CD4-positive, alpha-beta T cell treated with Interleukin-21 for 1 hour (primary cell): ENCODE data around the gene RHO.

ENCODE experiments used
- DNase-seq: peaks from one replicate; pipeline ENCODE4 v3.0.0-alpha.2; 2020

The RHO gene

GRCh38 chr3:129548104-129548965 is 19.9 kb downstream of the RHO start:
- no peak for DNase-seq

DNA sequence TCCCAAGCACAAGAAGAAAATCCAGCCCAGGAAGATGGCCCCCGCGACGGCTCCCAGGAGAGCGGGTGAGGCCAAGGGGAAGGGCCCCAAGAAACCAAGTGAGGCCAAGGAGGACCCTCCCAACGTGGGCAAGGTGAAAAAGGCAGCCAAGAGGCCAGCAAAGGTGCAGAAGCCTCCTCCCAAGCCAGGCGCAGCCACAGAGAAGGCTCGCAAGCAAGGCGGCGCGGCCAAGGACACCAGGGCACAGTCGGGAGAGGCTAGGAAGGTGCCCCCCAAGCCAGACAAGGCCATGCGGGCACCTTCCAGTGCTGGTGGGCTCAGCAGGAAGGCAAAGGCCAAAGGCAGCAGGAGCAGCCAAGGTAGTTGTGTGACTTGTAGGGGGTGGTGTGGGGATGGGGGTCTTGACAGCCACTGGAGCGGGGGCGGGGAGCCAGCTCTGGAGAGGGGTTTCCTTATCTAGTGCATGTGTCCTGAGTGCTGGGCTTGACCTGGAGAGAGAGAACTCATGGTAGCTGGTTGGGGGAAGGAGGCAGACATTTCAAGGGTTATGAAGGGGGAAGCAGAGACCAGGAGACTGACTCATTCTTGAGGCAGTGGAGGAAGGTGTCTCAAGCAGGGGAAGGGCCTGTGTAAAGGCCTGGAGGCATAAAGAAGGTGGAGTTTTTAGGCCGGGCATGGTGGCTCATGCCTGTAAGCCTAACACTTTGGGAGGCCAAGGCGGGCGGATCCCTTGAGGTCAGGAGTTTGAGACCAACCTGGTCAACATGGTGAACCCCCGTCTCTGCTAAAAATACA is 20.8 kb downstream of the RHO start:
- DNase-seq: no peak

- DNase-seq: no peak
Measured at GRCh38 chr3:129549805-129550204, 21.4 kb downstream of the RHO start.

DNA sequence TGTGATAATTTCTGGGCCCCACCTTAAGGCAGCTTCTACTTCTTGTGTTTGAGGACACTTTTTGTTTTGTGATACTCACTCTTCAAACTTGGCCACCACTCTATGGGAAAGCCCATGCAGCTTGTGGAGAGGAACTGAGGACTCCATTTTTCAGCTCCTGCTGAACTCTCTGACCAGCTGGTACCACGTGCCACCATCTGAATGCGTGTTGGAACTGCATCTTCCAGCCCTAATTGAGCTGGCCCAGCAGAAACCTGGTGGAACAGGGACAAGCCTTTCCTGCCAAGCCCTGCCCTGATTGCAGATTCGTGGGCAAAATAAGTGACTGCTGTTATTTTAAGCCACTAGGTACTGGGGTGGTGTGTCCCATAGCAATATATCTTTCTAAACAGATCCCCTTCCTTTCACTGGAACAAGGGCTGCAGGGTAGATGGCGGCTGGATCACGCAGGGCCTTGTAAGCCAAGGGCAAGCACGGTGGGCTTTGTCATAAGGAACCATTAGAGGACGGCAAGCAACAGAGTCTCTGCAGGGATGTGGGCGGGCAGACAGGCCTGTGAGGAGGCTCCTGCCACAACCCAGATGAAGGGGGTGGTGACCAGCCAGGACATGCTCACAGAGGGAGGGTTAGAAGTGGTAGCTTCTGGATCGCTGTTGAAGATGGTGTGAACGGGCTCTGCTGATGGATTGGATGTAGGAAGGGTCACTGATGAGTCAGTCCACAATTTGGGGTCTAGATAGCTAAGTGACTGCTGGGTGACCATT is 24.0 kb downstream of the RHO start:
- DNase-seq: no peak

GRCh38 chr3:129553171-129553570 is 24.7 kb downstream of the RHO start:
- DNase-seq: no peak

DNA sequence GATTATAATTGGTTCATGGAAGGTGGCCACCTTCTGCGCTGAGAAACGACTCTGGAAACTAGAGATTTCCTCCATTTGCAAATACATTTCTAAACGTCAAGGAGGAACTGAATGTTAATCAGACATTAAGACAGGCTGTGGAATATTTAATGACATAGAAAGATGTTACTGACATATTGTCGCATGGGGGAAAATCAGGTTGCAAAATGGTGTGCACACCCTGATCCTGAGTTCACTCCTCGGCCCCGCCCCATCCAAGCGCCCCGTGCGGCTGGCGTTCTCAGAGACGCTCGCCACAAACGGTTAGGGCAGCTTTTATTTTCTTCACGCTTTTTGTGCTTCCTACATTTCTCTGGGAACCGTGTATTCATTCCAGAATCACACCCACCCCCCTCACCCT is 25.3 kb downstream of the RHO start:
- peak; percentile 7 for DNase-seq

- no peak for DNase-seq
Measured at GRCh38 chr3:129554356-129555152, 26.1 kb downstream of the RHO start.

DNA sequence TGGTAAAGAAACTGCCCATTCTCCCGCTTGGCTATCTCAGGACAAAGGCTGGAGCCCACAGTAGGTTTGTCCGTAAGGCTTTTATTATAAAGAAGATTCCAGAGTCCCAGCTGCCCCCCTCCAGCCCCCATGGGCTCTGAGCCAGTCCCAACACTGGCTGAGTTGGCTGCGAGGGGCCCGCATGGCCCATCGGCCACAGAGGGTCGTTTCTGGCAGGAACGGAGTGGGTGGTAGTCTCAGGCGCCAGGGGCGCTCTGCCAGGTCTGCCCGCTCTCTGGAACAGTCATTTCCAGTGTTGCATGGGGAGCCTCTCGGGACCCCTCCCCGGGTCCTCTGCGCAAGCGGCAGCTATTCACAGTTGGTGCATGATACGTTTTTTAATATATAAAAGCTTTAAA is 26.7 kb downstream of the RHO start:
- no peak for DNase-seq

GRCh38 chr3:129555616-129556357 is 27.3 kb downstream of the RHO start:
- DNase-seq: no peak

DNA sequence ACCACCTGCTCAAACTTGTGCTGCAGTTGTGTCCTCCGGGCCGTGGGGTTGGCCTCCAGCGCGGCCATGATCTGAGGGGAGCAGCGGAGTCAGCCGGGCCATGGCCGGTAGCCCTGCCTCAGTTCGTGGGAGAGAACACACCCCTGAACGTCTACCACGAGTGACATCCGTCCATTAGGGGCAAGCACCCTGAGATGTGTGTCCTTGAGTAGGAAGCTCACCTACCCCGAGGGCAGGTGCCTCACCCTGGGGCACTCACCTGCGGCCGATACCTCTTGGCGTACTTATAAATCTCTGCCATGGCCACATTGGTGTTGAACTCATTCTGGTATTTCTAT is 27.9 kb downstream of the RHO start:
- DNase-seq: no peak

- no peak for DNase-seq
Measured at GRCh38 chr3:129556890-129557547, 28.6 kb downstream of the RHO start.

GRCh38 chr3:129557548-129557894 is 29.1 kb downstream of the RHO start:
- no peak for DNase-seq

GRCh38 chr3:129558081-129558771 is 29.8 kb downstream of the RHO start:
- DNase-seq: peak; percentile 6

DNA sequence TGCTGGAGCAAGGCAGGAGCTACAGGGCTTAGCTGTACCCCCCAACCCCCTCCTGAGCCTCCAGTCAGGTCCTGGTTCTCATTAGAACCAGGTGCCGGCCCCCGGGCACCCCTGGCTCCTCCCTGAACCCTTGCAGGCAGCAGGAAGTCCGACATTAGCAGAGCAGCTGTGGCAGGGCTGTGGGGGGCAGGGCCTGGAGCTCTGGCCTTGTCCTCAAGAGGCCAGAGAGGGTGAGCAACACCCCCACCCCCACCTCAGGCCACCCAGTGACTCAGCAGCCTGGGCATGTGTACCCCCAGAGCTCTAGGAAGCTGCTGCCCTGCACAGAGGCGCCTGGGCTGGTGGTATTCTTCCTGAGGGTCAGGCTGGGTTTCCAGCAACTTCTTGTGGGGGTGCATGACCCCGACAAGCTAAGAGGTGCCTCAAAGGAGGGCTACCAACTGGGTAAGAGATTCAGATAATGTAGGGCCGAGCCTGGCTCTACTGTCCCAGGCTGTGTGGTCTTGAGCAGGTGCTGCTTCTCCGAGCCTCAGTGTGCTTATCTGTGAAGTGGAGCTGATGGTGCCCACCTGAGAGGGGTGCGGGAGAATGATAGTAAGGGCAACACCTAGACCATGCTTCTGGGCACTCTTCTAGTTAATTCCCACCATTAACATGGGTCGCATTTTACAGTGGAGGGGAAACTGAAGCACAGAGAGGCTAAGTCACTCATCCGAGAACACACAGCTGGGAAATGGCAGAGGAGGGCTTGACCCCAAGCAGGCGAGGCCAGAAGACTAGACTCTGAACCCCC is 30.5 kb downstream of the RHO start:
- no peak for DNase-seq

DNA sequence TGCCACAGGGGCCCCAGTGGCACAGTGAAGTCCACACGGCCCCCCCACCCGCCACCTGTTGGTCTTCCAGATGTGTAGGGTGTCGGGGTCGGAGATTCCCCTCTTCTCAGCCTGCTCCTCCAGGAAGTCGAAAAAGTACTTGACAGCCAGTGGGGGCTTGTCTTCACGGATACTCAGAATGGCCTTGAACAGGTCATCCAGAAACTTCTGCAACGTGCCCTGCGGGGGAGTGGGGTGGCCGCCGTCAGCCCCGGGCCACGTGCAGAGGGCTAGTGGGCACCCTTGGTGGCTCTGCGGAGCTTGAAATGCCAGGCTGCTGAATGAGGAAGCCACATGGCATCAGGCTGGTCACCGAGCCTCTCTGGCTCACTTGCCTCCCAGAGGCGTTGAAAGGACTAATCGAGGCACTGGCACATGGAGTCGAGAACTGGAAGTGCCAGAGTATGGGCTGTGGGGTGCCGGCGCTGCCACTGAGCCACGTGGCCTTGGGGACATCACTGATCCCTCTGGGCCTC is 31.2 kb downstream of the RHO start:
- no peak for DNase-seq

DNA sequence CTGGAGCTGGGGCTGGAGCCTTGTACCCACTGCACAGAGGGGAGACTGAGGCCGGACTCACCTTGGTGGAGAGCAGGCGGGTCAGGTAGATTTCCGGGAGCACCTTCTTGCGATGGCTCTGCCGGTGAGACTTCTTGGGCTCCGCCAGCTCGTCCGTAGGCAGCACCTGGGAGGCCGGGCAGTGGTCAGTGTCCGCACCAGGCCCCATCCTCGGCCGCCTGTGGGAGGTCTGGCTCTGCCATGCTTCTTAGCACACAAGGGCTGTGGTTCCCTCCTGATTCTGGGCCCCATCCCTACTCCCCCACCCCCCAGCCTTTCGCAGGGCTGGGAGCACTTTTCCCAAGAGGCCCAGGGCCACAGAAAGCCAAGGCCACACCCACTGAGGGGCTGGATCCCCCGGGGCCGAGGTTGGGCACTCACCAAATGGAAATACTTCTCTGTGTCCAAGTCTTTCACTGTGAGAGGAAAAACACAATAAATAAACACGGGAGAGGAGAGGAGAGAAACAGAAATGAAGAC is 31.9 kb downstream of the RHO start:
- no peak for DNase-seq

GRCh38 chr3:129560911-129561594 is 32.6 kb downstream of the RHO start:
- no peak for DNase-seq

DNA sequence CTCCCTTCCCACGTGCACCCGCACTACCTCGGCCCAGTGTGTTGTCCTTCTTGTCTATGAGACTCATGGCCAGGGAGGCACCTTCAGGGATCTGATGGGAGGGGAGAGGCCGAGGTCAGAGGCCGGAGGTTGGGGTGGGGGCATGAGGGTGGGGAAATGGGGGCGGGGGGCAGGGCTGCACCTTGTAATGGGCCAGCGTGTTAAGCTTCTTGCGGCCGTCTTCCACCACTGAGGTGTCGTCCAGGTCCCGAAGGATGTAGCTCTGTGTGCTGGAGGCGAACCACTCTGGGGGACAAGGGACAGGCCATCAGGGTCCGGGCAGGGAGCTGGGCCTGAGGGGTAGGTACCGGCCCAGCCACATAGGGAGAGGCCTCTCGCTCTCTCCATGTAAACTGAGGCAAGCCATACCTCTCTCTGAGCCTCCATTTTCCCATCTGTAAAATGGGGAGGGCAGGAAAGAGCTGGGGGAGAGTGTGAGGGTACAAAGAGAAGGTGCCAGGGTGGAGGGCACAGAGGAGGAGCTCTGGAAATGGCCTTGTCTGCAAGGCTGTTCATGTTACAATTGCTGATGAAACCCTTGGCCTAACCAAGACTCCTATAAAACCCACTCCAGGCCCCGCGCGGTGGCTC is 33.3 kb downstream of the RHO start:
- no peak for DNase-seq
